Gastroesophageal sphincter (tissue), 4 donors: ENCODE measurements around the gene RPS5. TPM values are rescaled to one million over a fixed set of nuclear protein-coding genes. Genes with fewer than 3 reads are reported as not detected.

Experiments
- ATAC-seq: fragments of 150-250 bp; one replicate; pipeline ENCODE4 v1.9.1; 2016; ENCODE audit warnings: mild to moderate bottlenecking, moderate library complexity
- H3K27ac ChIP-seq, 4 donors: fragments of 200-600 bp; sonication (generic) in 3 of 4; 1 replicate in 3 of 4; 2 replicates in 1 of 4; pipeline ENCODE4 v1.5.1; 2016 to 2019
- H3K27me3 ChIP-seq: fragments of 200-600 bp; sonication (generic); one replicate; pipeline ENCODE4 v1.5.1; 2019
- H3K36me3 ChIP-seq, 2 donors: fragments of 200-600 bp; sonication (generic); one replicate each; pipeline ENCODE4 v1.5.1; 2019; ENCODE audit warnings: control low read depth in 1 of 2
- H3K4me1 ChIP-seq, 3 donors: fragments of 200-600 bp; sonication (generic); 1 replicate in 2 of 3; 2 replicates in 1 of 3; pipeline ENCODE4 v1.5.1; 2016 to 2019; ENCODE audit warnings: control low read depth in 2 of 3
- H3K4me3 ChIP-seq, 2 donors: fragments of 200-600 bp; sonication (generic); one replicate each; pipeline ENCODE4 v1.5.1; 2019; ENCODE audit warnings: mild to moderate bottlenecking in 1 of 2, moderate library complexity in 1 of 2
- H3K9me3 ChIP-seq, 3 donors: fragments of 200-600 bp; sonication (generic); one replicate each; pipeline ENCODE4 v1.5.1; 2017 to 2019; ENCODE audit warnings: control low read depth in 2 of 3
- EP300 ChIP-seq: sonication (generic); formaldehyde crosslinking; IDR thresholded peaks from one replicate; pipeline ENCODE4 v1.6.1; 2017; ENCODE audit warnings: antibody characterized with exemption, mild to moderate bottlenecking
- POLR2A ChIP-seq, 2 donors: fragments of 450-650 bp; IDR thresholded peaks; one replicate each; pipeline ENCODE4 v1.6.1; 2017; ENCODE audit warnings: antibody characterized with exemption in 2 of 2, mild to moderate bottlenecking in 2 of 2, moderate library complexity in 1 of 2
- POLR2AphosphoS5 ChIP-seq: sonication (generic); formaldehyde crosslinking; IDR thresholded peaks from one replicate; pipeline ENCODE4 v1.6.1; 2017; ENCODE audit warnings: antibody characterized with exemption
- WGBS, 2 donors: methylation state at CpG; one replicate each; pipeline ENCODE4 v1.1.5; 2018; ENCODE audit warnings: low coverage in 1 of 2; 5-methylcytosine and 5-hydroxymethylcytosine counted together
- total RNA-seq, 4 donors: library from RNA; depleted of rRNA; stranded (reverse); fragments of >200 nt; gene quantifications; one replicate each; pipeline ENCODE4 v1.1.0, GENCODE V29; 2016
- TF ChIP-seq, protein P1 (sequence below), 4 experiments: fragments of 200-600 bp in 2 of 4; fragments of 450-650 bp in 2 of 4; sonication (generic) in 1 of 4; IDR thresholded peaks; one replicate each; pipeline ENCODE4 v1.5.1; 2017 to 2019; ENCODE audit warnings: antibody characterized with exemption in 4 of 4, mild to moderate bottlenecking in 2 of 4, moderate library complexity in 2 of 4

RPS5 gene
- total RNA-seq, 4 donors from 2014 or later, result 841 to 2,040 (median 1,635) TPM

DNA sequence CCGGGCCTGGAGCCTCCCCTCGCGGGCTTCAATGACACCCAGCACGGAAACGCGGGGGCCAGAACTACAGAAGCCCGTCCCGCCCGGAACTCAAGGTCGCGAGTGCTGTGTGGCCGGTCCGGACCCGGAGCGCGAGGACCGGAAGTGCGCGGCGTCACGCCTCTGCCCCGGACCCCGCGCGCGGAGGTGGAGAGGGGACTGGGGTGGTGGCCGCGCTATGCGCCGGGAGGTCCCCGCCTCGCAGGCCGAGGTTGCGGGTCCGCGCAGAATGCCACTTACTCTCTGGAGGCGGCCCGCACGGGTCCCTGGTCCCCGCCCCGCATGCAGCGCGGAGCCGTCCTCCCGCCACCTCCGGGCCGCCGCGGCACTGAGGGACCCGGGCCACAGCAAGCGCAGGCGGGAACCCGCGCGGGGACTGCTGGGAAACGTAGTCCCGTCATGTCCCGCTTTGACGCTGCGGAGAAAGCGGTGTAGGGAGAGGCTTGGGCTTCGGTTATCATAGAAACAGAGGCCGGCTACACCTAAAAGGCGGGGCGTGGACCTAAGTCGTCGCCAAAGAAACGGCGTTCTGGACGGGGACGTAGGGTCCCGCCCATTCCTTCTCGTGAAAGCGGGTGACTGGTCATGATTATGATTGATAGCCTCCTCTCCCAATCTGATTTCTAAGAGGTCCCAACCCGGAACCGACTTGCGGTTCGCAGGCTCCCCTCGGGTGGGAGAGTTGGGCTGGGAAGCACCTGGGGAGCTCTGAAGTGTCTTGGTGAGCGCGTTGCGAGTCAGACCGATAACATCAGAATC lies 6.2 kb upstream of the RPS5 start, which contains the start of gene ZNF837:
Gene ZNF837, minus strand, starts transcription at position 369 of the 798 bp plus-strand sequence. CDS start 11,698 bp downstream, outside the sequence.
- Histone ChIP-seq H3K27me3 (no peaks in the 10 kb centered on the region), H3K4me3 (peak within 1 kb of the TSS; percentile 49 to 87), H3K9me3 (no peaks in the 10 kb centered on the region), H3K36me3 (no peaks in the 10 kb centered on the region), H3K4me1 (peaks cover 0 to 44% (median 23%) of the 10 kb centered on the region in 3 donors), H3K27ac (peak within 1 kb of the TSS; percentile 43 to 96 (median 94))
- ATAC-seq, result peak; percentile 97
- WGBS, 2 donors, result 0% methylated on average over 6 to 17 of the region's 83 CpGs
- TF ChIP-seq EP300, result no peak
- TF ChIP-seq, protein P1, sequence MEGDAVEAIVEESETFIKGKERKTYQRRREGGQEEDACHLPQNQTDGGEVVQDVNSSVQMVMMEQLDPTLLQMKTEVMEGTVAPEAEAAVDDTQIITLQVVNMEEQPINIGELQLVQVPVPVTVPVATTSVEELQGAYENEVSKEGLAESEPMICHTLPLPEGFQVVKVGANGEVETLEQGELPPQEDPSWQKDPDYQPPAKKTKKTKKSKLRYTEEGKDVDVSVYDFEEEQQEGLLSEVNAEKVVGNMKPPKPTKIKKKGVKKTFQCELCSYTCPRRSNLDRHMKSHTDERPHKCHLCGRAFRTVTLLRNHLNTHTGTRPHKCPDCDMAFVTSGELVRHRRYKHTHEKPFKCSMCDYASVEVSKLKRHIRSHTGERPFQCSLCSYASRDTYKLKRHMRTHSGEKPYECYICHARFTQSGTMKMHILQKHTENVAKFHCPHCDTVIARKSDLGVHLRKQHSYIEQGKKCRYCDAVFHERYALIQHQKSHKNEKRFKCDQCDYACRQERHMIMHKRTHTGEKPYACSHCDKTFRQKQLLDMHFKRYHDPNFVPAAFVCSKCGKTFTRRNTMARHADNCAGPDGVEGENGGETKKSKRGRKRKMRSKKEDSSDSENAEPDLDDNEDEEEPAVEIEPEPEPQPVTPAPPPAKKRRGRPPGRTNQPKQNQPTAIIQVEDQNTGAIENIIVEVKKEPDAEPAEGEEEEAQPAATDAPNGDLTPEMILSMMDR (IDR thresholded peaks at IDR 0.05), result peak in 3 of 4 experiments; percentile 23 to 44 (median 27)
- TF ChIP-seq POLR2AphosphoS5, result peak; percentile 75
- TF ChIP-seq POLR2A (IDR thresholded peaks at IDR 0.05), result peak; percentile 90 to 92

DNA sequence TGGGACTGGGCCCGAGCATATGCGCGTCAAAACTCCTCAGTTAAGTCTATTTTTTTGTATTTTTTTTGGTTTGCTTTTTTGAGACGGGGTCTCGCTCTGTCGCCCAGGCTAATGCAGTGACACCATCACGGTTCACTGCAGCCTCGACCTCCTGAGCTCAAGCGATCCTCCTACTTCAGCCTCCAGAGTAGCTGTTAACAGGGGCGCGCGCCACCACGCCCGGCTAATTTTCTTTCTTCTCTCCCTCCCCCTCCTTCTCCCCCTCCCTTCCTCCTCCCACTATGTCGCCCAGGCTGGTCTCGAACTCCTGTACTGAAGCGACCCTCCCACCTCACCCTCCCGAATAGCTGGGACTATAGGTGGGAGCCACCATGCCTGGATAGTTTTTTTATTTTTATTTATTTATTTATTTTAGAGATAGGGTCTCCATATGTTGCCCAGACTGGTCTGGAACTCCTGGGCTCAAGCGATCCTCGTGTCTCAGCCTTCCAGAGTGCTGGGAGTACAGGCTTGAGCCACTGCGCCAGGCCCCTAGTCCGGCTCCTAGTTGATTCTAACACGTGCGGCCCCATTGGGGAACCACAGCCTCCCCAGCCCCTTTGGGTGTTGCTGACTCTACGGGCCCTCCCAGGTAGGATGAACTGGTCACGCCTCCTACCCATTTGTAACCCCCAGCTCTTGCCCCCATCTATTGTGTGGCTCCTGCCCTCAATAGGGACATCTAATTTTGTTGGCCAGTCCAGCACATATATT lies 5.4 kb upstream of the RPS5 start:
- TF ChIP-seq POLR2AphosphoS5 (no peak), EP300 (no peak), POLR2A (IDR thresholded peaks at IDR 0.05) (no peak)
- TF ChIP-seq, protein P1 (IDR thresholded peaks at IDR 0.05), result no peak
- no peaks in the 10 kb centered on the region for H3K36me3 ChIP-seq
- H3K9me3 ChIP-seq, result no peaks in the 10 kb centered on the region
- peak overlapping the region; percentile 49 to 87 for H3K4me3 ChIP-seq
- H3K27me3 ChIP-seq, result no peaks in the 10 kb centered on the region
- H3K27ac ChIP-seq, result peak overlapping the region; percentile 36 to 96 (median 94)
- 17 to 30% methylated on average over 6 to 14 of the region's 26 CpGs for WGBS, 2 donors
- H3K4me1 ChIP-seq, result peaks cover 0 to 50% (median 28%) of the 10 kb centered on the region in 3 donors
- no peak for ATAC-seq

DNA sequence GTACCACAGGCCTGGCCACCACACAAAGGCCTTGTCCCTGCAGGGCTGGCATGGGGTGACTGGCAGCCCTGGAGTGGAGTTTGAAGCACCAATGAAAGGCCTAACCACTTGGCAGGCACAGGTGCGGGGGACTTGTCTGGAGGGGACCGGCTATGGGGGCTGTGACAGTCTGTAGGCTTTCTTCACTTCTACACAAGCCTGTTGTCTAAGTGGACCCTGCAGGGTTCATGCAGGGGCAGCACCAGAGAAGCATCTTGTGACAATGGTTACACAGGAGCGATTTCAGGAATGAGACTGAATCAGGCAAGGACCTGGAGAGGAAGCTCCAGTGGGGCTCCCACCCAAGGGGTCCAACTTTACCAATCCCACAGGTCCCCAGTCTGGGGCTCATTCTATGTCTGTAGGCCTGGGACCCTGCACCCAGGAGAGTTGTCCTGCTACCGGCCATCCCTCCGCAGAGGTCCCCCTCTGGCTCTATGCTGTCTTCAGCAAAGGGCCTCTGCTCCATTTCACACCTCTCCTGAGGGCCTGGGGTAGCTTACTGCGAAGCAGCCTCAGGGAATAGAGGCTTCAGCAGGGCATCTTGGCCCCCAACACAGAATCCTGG lies 4.0 kb upstream of the RPS5 start:
- no peak for ATAC-seq
- H3K4me3 ChIP-seq, result no peak overlapping the region
- H3K27ac ChIP-seq, result no peak overlapping the region
- peaks cover 0 to 2% of the 10 kb centered on the region in 2 donors for H3K36me3 ChIP-seq
- peaks cover 3 to 57% (median 34%) of the 10 kb centered on the region in 3 donors for H3K4me1 ChIP-seq
- H3K9me3 ChIP-seq, result no peaks in the 10 kb centered on the region
- H3K27me3 ChIP-seq, result no peaks in the 10 kb centered on the region
- 100% methylated on average over 1 of the region's 6 CpGs; no CpG with 5 or more reads in 1 of the 2 donors for WGBS, 2 donors
- TF ChIP-seq POLR2A (IDR thresholded peaks at IDR 0.05) (peak in 1 of 2 donors; percentile 11), POLR2AphosphoS5 (no peak), EP300 (no peak)
- TF ChIP-seq, protein P1 (IDR thresholded peaks at IDR 0.05), result no peak

DNA sequence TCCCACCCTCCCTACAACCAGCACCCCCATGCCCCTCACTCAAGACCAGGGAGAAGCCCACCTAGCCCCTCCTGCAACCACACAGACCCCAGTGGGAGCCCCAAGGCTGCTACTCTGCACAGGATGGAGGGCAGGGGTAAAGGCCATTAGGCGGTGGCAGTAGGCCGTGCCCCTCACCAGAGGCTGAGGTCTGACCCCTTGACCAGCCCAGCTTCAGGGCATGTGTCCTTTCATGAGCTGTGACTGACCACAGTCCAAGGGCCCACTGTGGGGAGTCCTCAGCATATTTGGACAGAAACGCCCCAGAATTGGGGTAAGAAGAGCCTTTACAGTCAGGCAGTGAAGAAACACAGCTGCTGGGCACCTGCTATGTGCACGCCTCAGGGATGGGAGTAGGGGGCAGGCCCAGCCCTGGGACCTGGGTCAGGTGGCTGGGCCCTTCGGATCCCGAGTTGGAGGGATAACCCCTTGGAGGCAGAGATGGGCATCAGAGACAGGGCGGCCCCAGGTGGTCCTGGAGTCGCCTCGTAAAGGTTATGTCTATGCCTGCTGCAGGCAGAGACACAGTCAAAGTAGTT lies 1.7 kb upstream of the RPS5 start:
- Histone ChIP-seq H3K27me3 (no peaks in the 10 kb centered on the region), H3K27ac (peak overlapping the region in 3 of 4 donors; percentile 93 to 98 (median 96)), H3K4me1 (peaks cover 3 to 66% (median 24%) of the 10 kb centered on the region in 3 donors), H3K36me3 (peaks cover 0 to 24% of the 10 kb centered on the region in 2 donors), H3K4me3 (peak overlapping the region in 1 of 2 donors; percentile 64), H3K9me3 (no peaks in the 10 kb centered on the region)
- TF ChIP-seq EP300, result no peak
- no peak for ATAC-seq
- 60 to 80% methylated on average over 1 to 3 of the region's 9 CpGs for WGBS, 2 donors
